ENCODE results near the gene CWC22.

CWC22 gene

GRCh38 chr2:180001726-180002125 is 5.4 kb downstream of the CWC22 start:
- Histone ChIP-seq H4K20me1 (ENCODE audit: insufficient read depth, low read length) (no peaks in the 10 kb centered on the region), H3K4me3 (ENCODE audit: low read length) (no peak overlapping the region), H3K79me2 (ENCODE audit: low read length) (peaks cover 93% of the 10 kb centered on the region), H3F3A (ENCODE audit: insufficient read depth, low read length) (no peaks in the 10 kb centered on the region), H3K27me3 (replicated peaks; ENCODE audit: insufficient read depth, low read length) (no peaks in the 10 kb centered on the region), H3K4me1 (ENCODE audit: low read length) (peaks cover 8% of the 10 kb centered on the region), H3K9me3 (replicated peaks; ENCODE audit: insufficient read depth, low read length) (no peaks in the 10 kb centered on the region), H3K4me2 (ENCODE audit: low read depth, low read length) (no peak overlapping the region), H2AFZ (ENCODE audit: low read length) (no peak overlapping the region), H3K36me3 (replicated peaks; ENCODE audit: insufficient read depth, low read length) (no peaks in the 10 kb centered on the region), H3K9me2 (replicated peaks; ENCODE audit: insufficient read depth, low read length) (no peaks in the 10 kb centered on the region), H3K27ac (ENCODE audit: low read length) (no peak overlapping the region), H3K9ac (ENCODE audit: low read length) (no peak overlapping the region)
- TF ChIP-seq EZH2phosphoT487 (IDR thresholded peaks at IDR 0.05; ENCODE audit: low read length) (no peak), EZH2 (optimal IDR thresholded peaks at IDR 0.05; ENCODE audit: low read depth, low read length) (no peak)
- TF ChIP-seq, protein P1, sequence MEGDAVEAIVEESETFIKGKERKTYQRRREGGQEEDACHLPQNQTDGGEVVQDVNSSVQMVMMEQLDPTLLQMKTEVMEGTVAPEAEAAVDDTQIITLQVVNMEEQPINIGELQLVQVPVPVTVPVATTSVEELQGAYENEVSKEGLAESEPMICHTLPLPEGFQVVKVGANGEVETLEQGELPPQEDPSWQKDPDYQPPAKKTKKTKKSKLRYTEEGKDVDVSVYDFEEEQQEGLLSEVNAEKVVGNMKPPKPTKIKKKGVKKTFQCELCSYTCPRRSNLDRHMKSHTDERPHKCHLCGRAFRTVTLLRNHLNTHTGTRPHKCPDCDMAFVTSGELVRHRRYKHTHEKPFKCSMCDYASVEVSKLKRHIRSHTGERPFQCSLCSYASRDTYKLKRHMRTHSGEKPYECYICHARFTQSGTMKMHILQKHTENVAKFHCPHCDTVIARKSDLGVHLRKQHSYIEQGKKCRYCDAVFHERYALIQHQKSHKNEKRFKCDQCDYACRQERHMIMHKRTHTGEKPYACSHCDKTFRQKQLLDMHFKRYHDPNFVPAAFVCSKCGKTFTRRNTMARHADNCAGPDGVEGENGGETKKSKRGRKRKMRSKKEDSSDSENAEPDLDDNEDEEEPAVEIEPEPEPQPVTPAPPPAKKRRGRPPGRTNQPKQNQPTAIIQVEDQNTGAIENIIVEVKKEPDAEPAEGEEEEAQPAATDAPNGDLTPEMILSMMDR (IDR thresholded peaks at IDR 0.05; ENCODE audit: low read length) = no peak
- DNase-seq = no peak

DNA sequence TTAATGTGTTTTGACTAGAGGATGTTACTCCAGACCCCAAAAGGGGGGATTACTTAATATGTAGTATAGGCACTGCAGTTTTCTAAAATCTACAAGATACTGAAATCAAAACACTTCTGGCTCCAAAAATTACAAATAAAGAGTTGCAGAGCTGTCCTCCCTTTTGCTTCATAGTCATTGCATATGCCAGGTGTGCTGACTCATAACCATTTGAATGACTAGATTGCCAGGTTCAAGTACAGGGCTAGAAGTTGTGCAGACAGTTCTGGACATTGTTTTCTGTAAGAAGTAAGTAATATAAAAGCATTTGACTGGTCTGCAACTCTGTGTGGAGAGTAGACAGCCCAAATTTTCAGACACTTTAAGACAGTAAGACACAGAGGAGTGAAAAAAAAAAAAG is 6.7 kb downstream of the CWC22 start:
- H2AFZ ChIP-seq (ENCODE audit: low read length) = no peak overlapping the region
- H3F3A ChIP-seq (ENCODE audit: insufficient read depth, low read length) = no peaks in the 10 kb centered on the region
- H3K4me1 ChIP-seq (ENCODE audit: low read length) = no peaks in the 10 kb centered on the region
- H3K4me2 ChIP-seq (ENCODE audit: low read depth, low read length) = no peak overlapping the region
- no peaks in the 10 kb centered on the region for H3K36me3 ChIP-seq (replicated peaks; ENCODE audit: insufficient read depth, low read length)
- no peak overlapping the region for H3K4me3 ChIP-seq (ENCODE audit: low read length)
- H3K79me2 ChIP-seq (ENCODE audit: low read length) = peaks cover 91% of the 10 kb centered on the region
- no peak for DNase-seq
- H3K9me2 ChIP-seq (replicated peaks; ENCODE audit: insufficient read depth, low read length) = no peaks in the 10 kb centered on the region
- no peaks in the 10 kb centered on the region for H3K9me3 ChIP-seq (replicated peaks; ENCODE audit: insufficient read depth, low read length)
- no peak overlapping the region for H3K9ac ChIP-seq (ENCODE audit: low read length)
- H3K27ac ChIP-seq (ENCODE audit: low read length) = no peak overlapping the region
- no peak for TF ChIP-seq EZH2phosphoT487 (IDR thresholded peaks at IDR 0.05; ENCODE audit: low read length)
- TF ChIP-seq EZH2 (optimal IDR thresholded peaks at IDR 0.05; ENCODE audit: low read depth, low read length) = no peak
- TF ChIP-seq, protein P1 (IDR thresholded peaks at IDR 0.05; ENCODE audit: low read length) = no peak
- no peaks in the 10 kb centered on the region; the same call in 1 of the 2 replicates for H4K20me1 ChIP-seq (ENCODE audit: insufficient read depth, low read length)
- no peaks in the 10 kb centered on the region for H3K27me3 ChIP-seq (replicated peaks; ENCODE audit: insufficient read depth, low read length)

DNA sequence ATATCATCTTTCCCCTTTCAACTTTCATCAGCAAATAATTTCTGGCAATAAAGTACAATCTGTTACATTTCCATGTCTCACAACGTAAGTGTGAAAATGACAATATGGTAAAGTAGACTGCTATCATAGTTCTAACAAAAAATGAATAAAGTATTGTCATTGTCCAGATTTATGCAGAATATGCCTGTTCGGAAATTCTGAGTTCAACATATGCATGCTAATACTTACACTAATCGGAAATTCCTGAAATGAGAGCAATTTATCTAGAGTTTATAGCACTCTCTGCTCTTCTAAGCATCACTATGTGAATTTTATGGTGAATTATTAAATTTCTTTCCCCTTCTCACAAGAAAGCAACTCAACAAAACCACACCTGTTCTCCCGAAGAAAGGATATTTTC is 8.1 kb downstream of the CWC22 start:
- H3K4me2 ChIP-seq (ENCODE audit: low read depth, low read length) = no peak overlapping the region
- H3K9ac ChIP-seq (ENCODE audit: low read length) = no peak overlapping the region
- no peak overlapping the region for H2AFZ ChIP-seq (ENCODE audit: low read length)
- no peaks in the 10 kb centered on the region for H3F3A ChIP-seq (ENCODE audit: insufficient read depth, low read length)
- no peak for TF ChIP-seq EZH2 (optimal IDR thresholded peaks at IDR 0.05; ENCODE audit: low read depth, low read length)
- TF ChIP-seq, protein P1 (IDR thresholded peaks at IDR 0.05; ENCODE audit: low read length) = no peak
- no peak for TF ChIP-seq EZH2phosphoT487 (IDR thresholded peaks at IDR 0.05; ENCODE audit: low read length)
- no peaks in the 10 kb centered on the region for H3K36me3 ChIP-seq (replicated peaks; ENCODE audit: insufficient read depth, low read length)
- no peaks in the 10 kb centered on the region for H3K4me1 ChIP-seq (ENCODE audit: low read length)
- no peaks in the 10 kb centered on the region for H3K9me3 ChIP-seq (replicated peaks; ENCODE audit: insufficient read depth, low read length)
- no peak overlapping the region for H3K27ac ChIP-seq (ENCODE audit: low read length)
- DNase-seq = no peak
- H4K20me1 ChIP-seq (ENCODE audit: insufficient read depth, low read length) = no peaks in the 10 kb centered on the region; the same call in 1 of the 2 replicates
- H3K4me3 ChIP-seq (ENCODE audit: low read length) = no peak overlapping the region
- H3K9me2 ChIP-seq (replicated peaks; ENCODE audit: insufficient read depth, low read length) = no peaks in the 10 kb centered on the region
- H3K27me3 ChIP-seq (replicated peaks; ENCODE audit: insufficient read depth, low read length) = no peaks in the 10 kb centered on the region
- H3K79me2 ChIP-seq (ENCODE audit: low read length) = peaks cover 91% of the 10 kb centered on the region

Data from MM.1S (cell line).